Measurements from ENCODE around the gene RANBP3.
"Not testable (repeated sequence)": the region's sequence is repeated elsewhere in the genome, so short reads cannot be mapped to it uniquely, and the experiment has no call there.

RANBP3 gene

GRCh38 chr19:5877882-5878281 is 100.1 kb downstream of the RANBP3 start:
- no peak for DNase-seq

- DNase-seq, result no peak
These were observed 100.5 kb downstream of the RANBP3 start for GRCh38 chr19:5877427-5877826.

- DNase-seq, result not testable (repeated sequence)
These were observed 103.4 kb downstream of the RANBP3 start for GRCh38 chr19:5874496-5874895.

- no peak for DNase-seq
These were observed 104.2 kb downstream of the RANBP3 start for GRCh38 chr19:5873617-5874199.

DNA sequence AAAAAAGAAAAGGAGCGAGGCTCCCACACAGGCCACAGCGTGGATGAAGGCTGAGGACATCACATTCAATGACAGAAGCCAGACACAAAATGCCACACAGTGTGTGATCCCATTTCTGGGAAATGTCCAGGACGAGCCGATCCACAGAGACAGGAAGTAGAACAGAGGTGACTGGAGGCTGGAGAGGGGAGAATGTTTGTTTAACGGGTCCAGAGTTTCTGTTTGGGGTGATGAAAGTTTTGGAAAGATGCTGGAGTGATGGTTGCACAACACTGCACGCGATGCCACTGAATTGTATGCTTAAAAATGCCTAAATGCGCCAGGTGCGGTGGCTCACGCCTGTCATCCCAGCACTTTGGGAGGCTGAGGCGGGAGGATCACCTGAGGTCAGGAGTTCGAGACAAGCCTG is 107.0 kb downstream of the RANBP3 start:
- no peak for DNase-seq

DNA sequence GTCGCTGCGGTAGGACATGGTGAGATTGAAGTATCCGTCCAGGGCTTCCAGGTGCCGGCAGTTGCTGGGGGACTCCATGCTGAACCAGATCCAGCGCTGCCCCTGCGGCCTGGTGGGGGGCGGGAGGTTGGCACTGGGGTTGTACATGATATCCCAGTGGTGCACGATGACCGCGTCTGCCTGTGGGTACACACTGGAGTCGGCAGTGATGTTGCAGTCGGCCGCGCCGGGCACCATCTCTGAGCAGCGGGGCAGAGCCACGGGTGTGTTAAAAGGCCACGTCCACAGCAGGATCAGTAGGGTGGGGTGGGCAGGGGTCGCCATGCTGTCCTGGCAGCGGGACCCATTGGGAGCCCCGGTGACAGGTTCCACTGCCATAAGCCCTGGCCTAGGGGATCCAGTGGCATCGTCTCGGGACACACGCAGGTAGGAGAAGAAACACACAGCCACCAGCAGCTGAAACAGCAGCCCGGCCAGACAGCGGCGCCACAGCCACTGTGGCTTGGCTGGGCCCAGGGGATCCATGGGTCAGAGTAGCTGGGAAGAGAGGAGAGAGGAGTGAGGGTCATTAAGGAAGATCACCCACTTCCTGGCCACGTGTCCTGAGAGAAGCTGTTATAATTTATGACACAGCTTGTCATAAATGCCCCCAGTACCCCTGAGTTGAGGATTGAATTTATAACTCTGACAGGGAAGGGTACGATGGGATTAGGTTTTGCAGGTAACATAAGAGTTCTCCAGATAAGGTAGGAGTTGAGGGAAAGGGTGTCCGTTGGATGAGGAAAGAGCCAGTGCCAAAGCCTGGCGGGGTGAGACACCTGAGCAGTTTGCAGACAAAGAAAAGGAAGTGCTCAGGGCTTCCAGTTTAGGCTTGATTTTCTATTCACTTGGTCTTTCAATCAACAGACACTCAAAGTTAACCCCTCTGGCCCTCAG is 110.5 kb downstream of the RANBP3 start:
- DNase-seq, result no peak
